GM12878 (cell line): ENCODE data around the gene EFHC1. TPM values are rescaled to one million over a fixed set of nuclear protein-coding genes. Genes with fewer than 3 reads are reported as not detected.

Source experiments
- ATAC-seq: fragments of 200-7000 bp; cut with Tn5 transposase; 3 replicates; pipeline ENCODE4 v1.9.1; 2020; ENCODE audit warnings: mild to moderate bottlenecking, moderate library complexity
- BruUV-seq: library from RNA; stranded (reverse); fragments of 400-500 nt; replicated peaks from 2 replicates; lab custom pipeline; 2021; lab: Mats Ljungman, UMichigan
- CTCF ChIA-PET: fragments of 300-600 bp; sonication (Branson Sonifier 250); formaldehyde crosslinking; extraction: SDS; loops from one replicate; lab custom pipeline; 2021; ENCODE audit warnings: inconsistent platforms; lab: Yijun Ruan, JAX
- POLR2A ChIA-PET: fragments of 350-600 bp; formaldehyde crosslinking; extraction: SDS; loops from one replicate; lab custom pipeline; 2021; ENCODE audit warnings: inconsistent platforms; lab: Charles Lee
- RAD21 ChIA-PET: fragments of 300-600 bp; sonication (Branson Sonifier 250); formaldehyde crosslinking; loops from one replicate; lab custom pipeline; 2023; ENCODE audit warnings: antibody characterized with exemption; ENCODE audit not compliant: unreplicated experiment; lab: Charles Lee
- SMC1A ChIA-PET: fragments of 300-600 bp; sonication (Branson Sonifier 250); formaldehyde crosslinking; loops from one replicate; lab custom pipeline; 2023; ENCODE audit not compliant: unreplicated experiment, uncharacterized antibody; lab: Charles Lee
- DNase-seq: peaks from one replicate; pipeline ENCODE4 v3.0.0-alpha.2; 2011; ENCODE audit warnings: low read depth, low spot score
- FAIRE-seq: peaks from 3 replicates; lab custom pipeline; 2011; peaks lifted over from hg19 to GRCh38; lab: Jason Lieb, UNC
- H2AFZ ChIP-seq: 2 replicates; pipeline ENCODE4 v1.6.0; 2011; ENCODE audit warnings: low read depth, low read length, control low read depth; ENCODE audit not compliant: control insufficient read depth
- H3K27ac ChIP-seq: 2 replicates; pipeline ENCODE4 v1.5.1; 2011; ENCODE audit warnings: control low read depth; ENCODE audit not compliant: control insufficient read depth, insufficient read depth
- H3K27me3 ChIP-seq, 2 experiments: replicated peaks in 1 of 2; 2 replicates each; pipeline versions ENCODE4 v1.6.0 to v1.6.1; 2011; ENCODE audit warnings: low read length in 1 of 2; ENCODE audit not compliant: control insufficient read depth in 2 of 2, insufficient read depth in 2 of 2
- H3K36me3 ChIP-seq, 2 experiments: 2 replicates each; pipeline ENCODE4 v1.5.1; 2011; ENCODE audit warnings: low read length in 1 of 2; ENCODE audit not compliant: control insufficient read depth in 2 of 2, insufficient read depth in 2 of 2
- H3K4me1 ChIP-seq: 2 replicates; pipeline ENCODE4 v1.6.1; 2011; ENCODE audit warnings: mild to moderate bottlenecking, low read length, moderate library complexity, mixed read lengths; ENCODE audit not compliant: control insufficient read depth, insufficient read depth
- H3K4me2 ChIP-seq: 2 replicates; pipeline ENCODE4 v1.6.0; 2011; ENCODE audit warnings: control low read depth; ENCODE audit not compliant: control insufficient read depth, insufficient read depth
- H3K4me3 ChIP-seq: fragments of 200-600 bp; sonication (generic); 2 replicates; pipeline ENCODE4 v1.5.1; 2016
- H3K79me2 ChIP-seq: 2 replicates; pipeline ENCODE4 v1.6.0; 2011; ENCODE audit warnings: low read length; ENCODE audit not compliant: control insufficient read depth, insufficient read depth
- H3K9ac ChIP-seq: 2 replicates; pipeline ENCODE4 v1.8.0; 2011; ENCODE audit warnings: low read length, control low read depth, mixed read lengths; ENCODE audit not compliant: control insufficient read depth, insufficient read depth
- H3K9me3 ChIP-seq: replicated peaks from 3 replicates; pipeline ENCODE4 v1.5.1; 2011; ENCODE audit warnings: mild to moderate bottlenecking, low read length; ENCODE audit not compliant: control insufficient read depth, insufficient read depth
- H4K20me1 ChIP-seq: 2 replicates; pipeline ENCODE4 v1.6.0; 2011; ENCODE audit not compliant: control insufficient read depth, insufficient read depth
- ATF2 ChIP-seq: IDR thresholded peaks from 2 replicates; pipeline ENCODE4 v1.6.1; 2012; ENCODE audit warnings: low read length, inconsistent platforms
- BMI1 ChIP-seq: fragments of 450-650 bp; IDR thresholded peaks from 2 replicates; pipeline ENCODE4 v1.6.1; 2016; ENCODE audit warnings: mild to moderate bottlenecking, moderate library complexity, borderline replicate concordance
- CHD1 ChIP-seq: IDR thresholded peaks from 2 replicates; pipeline ENCODE4 v1.6.1; 2012; ENCODE audit warnings: low read depth, low read length, improper control_type of control experiment
- HDAC2 ChIP-seq: fragments of 200-600 bp; sonication (generic); IDR thresholded peaks from 2 replicates; pipeline ENCODE4 v1.6.1; 2017
- JUND ChIP-seq: IDR thresholded peaks from 2 replicates; pipeline ENCODE4 v1.6.1; 2012; ENCODE audit warnings: low read depth, mild to moderate bottlenecking, low read length, improper control_type of control experiment, moderate library complexity
- MEF2B ChIP-seq: fragments of 450-650 bp; IDR thresholded peaks from 2 replicates; pipeline ENCODE4 v1.6.1; 2018; ENCODE audit warnings: mild to moderate bottlenecking, moderate library complexity; ENCODE audit not compliant: partially characterized antibody, poor library complexity, severe bottlenecking
- MYC ChIP-seq: IDR thresholded peaks from 2 replicates; pipeline ENCODE4 v1.6.1; 2011; ENCODE audit warnings: mild to moderate bottlenecking, low read length, moderate library complexity, inconsistent platforms; ENCODE audit not compliant: insufficient read depth, insufficient replicate concordance, insufficient read length, severe bottlenecking
- NR2C1 ChIP-seq: fragments of 450-650 bp; IDR thresholded peaks from 2 replicates; pipeline ENCODE4 v1.6.1; 2017; ENCODE audit warnings: antibody characterized with exemption, mild to moderate bottlenecking, moderate library complexity
- POLR2A ChIP-seq: IDR thresholded peaks from 2 replicates; pipeline ENCODE4 v1.6.1; 2011; ENCODE audit warnings: low read depth, mild to moderate bottlenecking, low read length
- POLR2AphosphoS5 ChIP-seq: IDR thresholded peaks from 2 replicates; pipeline ENCODE4 v1.6.1; 2011; ENCODE audit warnings: mild to moderate bottlenecking, low read length, inconsistent platforms
- RAD21 ChIP-seq: IDR thresholded peaks from 2 replicates; pipeline ENCODE4 v1.6.1; 2011; ENCODE audit warnings: mild to moderate bottlenecking, low read depth, low read length, moderate library complexity; ENCODE audit not compliant: insufficient read depth
- SIN3A ChIP-seq: IDR thresholded peaks from 2 replicates; pipeline ENCODE4 v1.6.1; 2012; ENCODE audit warnings: low read depth, low read length, improper control_type of control experiment
- SMARCA5 ChIP-seq: fragments of 450-650 bp; IDR thresholded peaks from 2 replicates; pipeline ENCODE4 v1.6.1; 2017; ENCODE audit warnings: mild to moderate bottlenecking
- SREBF1 ChIP-seq: IDR thresholded peaks from 2 replicates; pipeline ENCODE4 v1.6.1; 2012; ENCODE audit warnings: mild to moderate bottlenecking, low read length
- SREBF2 ChIP-seq: IDR thresholded peaks from 2 replicates; pipeline ENCODE4 v1.6.1; 2012; ENCODE audit warnings: mild to moderate bottlenecking, low read length
- TBL1XR1 ChIP-seq: IDR thresholded peaks from 2 replicates; pipeline ENCODE4 v1.6.1; 2012; ENCODE audit warnings: low read depth, low read length, improper control_type of control experiment
- ZNF687 ChIP-seq: fragments of 450-650 bp; IDR thresholded peaks from 2 replicates; pipeline ENCODE4 v1.6.1; 2017; ENCODE audit warnings: mild to moderate bottlenecking, moderate library complexity
- whole genome bisulfite sequencing: methylation state at CpG from one replicate; pipeline ENCODE4 v1.1.6; 2016; ENCODE audit warnings: low lambda C conversion rate; ENCODE audit not compliant: insufficient replicate concordance, insufficient coverage; ENCODE audit errors: missing lambda C conversion rate; 5-methylcytosine and 5-hydroxymethylcytosine counted together
- in situ Hi-C: fragments of 300-500 bp; cut with MboI; formaldehyde crosslinking; loops from 9 replicates; pipeline ENCODE4 v1.14.3; 2018; ENCODE audit warnings: mixed read lengths
- intact Hi-C: fragments of 100-400 bp; cut with micrococcal nuclease; formaldehyde crosslinking; loops from one replicate; pipeline ENCODE4 v1.14.2; 2022; ENCODE audit not compliant: unreplicated experiment
- polyA plus RNA-seq, 11 experiments: library from polyadenylated mRNA; depleted of rRNA in 4 of 11; unstranded in 6 of 11; stranded (reverse) in 5 of 11; fragments of >200 nt; fragmentation: Nextera tagmentation in 4 of 11; fragmentation: Illumina TruSeq in 1 of 11; extraction: Ambion mirVana in 4 of 11; extraction: Trizol in 1 of 11; gene quantifications; 1 replicate in 1 of 11; 2 replicates in 10 of 11; pipeline versions ENCODE4 v1.2.1 to v1.2.3, GENCODE V29; 2011 to 2016; ENCODE audit warnings: inconsistent platforms in 2 of 11, missing spikeins in 2 of 11, low read depth in 1 of 11
- total RNA-seq, 4 experiments: library from RNA; depleted of rRNA in 3 of 4; stranded (reverse); fragments of >200 nt in 3 of 4; fragmentation: Illumina TruSeq in 1 of 4; extraction: Trizol in 1 of 4; gene quantifications; 2 replicates each; pipeline versions ENCODE4 v1.2.1 to v1.2.3, GENCODE V29; 2013 to 2021
- TF ChIP-seq, protein P1 (sequence below): fragments of 150-350 bp; IDR thresholded peaks from 2 replicates; pipeline ENCODE4 v1.6.1; 2016; ENCODE audit warnings: low read depth, low read length

EFHC1 gene
- total and polyA plus RNA-seq, 10 of the 15 experiments (the other 5 are each of a cell fraction or from before 2014, with no cell fraction given) = 5.5 to 14.5 (median 8.8) TPM

GRCh38 chr6:52403086-52403485, 17.1 kb upstream of the EFHC1 start:
- Histone ChIP-seq H2AFZ (no peak overlapping the region), H3K27me3 (no peaks in the 10 kb centered on the region), H3K9ac (no peak overlapping the region), H3K4me2 (no peak overlapping the region), H3K9me3 (no peaks in the 10 kb centered on the region), H4K20me1 (no peaks in the 10 kb centered on the region), H3K79me2 (no peaks in the 10 kb centered on the region), H3K4me1 (peaks cover 14% of the 10 kb centered on the region), H3K4me3 (no peak overlapping the region), H3K36me3 (peaks cover 8% of the 10 kb centered on the region in 2 experiments; a peak in 3 of 4 replicates), H3K27ac (no peak overlapping the region)
- 97% methylated on average over 26 of the region's 26 CpGs for WGBS
- in situ Hi-C loops (no loop called here), intact Hi-C loops (no loop called here)
- FAIRE-seq (no peak), ATAC-seq (no peak), DNase-seq (no peak)
- no TSS peak for BruUV-seq
- ChIA-PET RAD21 (interaction anchor here (1.3 to 10.9 kb wide), 2 partner anchors 16 to 117 kb away, joined by 4 to 224 read pairs; partner anchors contain the start of gene MCM3), CTCF (interaction anchor here (14.7 kb wide), 1 partner anchor 114 kb away, joined by 441 read pairs; the partner anchor contains the start of gene MCM3), POLR2A (interaction anchor here (0.7 kb wide), 1 partner anchor 146 kb away, joined by 4 read pairs; no protein-coding TSS in a partner anchor), SMC1A (interaction anchor here (0.9 to 12.8 kb wide), 2 partner anchors 119 to 260 kb away, joined by 3 to 358 read pairs; partner anchors contain the start of gene MCM3)
- TF ChIP-seq CHD1 (no peak), SMARCA5 (no peak), BMI1 (no peak), TBL1XR1 (no peak), HDAC2 (no peak), NR2C1 (no peak), POLR2A (no peak), SREBF1 (no peak), JUND (no peak), ATF2 (no peak), SREBF2 (no peak), MEF2B (no peak), POLR2AphosphoS5 (no peak), RAD21 (no peak), SIN3A (no peak), MYC (no peak), ZNF687 (no peak)
- TF ChIP-seq, protein P1, sequence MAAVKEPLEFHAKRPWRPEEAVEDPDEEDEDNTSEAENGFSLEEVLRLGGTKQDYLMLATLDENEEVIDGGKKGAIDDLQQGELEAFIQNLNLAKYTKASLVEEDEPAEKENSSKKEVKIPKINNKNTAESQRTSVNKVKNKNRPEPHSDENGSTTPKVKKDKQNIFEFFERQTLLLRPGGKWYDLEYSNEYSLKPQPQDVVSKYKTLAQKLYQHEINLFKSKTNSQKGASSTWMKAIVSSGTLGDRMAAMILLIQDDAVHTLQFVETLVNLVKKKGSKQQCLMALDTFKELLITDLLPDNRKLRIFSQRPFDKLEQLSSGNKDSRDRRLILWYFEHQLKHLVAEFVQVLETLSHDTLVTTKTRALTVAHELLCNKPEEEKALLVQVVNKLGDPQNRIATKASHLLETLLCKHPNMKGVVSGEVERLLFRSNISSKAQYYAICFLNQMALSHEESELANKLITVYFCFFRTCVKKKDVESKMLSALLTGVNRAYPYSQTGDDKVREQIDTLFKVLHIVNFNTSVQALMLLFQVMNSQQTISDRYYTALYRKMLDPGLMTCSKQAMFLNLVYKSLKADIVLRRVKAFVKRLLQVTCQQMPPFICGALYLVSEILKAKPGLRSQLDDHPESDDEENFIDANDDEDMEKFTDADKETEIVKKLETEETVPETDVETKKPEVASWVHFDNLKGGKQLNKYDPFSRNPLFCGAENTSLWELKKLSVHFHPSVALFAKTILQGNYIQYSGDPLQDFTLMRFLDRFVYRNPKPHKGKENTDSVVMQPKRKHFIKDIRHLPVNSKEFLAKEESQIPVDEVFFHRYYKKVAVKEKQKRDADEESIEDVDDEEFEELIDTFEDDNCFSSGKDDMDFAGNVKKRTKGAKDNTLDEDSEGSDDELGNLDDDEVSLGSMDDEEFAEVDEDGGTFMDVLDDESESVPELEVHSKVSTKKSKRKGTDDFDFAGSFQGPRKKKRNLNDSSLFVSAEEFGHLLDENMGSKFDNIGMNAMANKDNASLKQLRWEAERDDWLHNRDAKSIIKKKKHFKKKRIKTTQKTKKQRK = no peak
